Measurements from ENCODE around the gene CYFIP1.

GRCh38 chr15:22850055-22850454, 130.1 kb downstream of the CYFIP1 start:
- no peak for TF ChIP-seq CTCF (IDR thresholded peaks at IDR 0.05; ENCODE audit: insufficient read depth, low read length)
- no peak for TF ChIP-seq REST (IDR thresholded peaks at IDR 0.05; ENCODE audit: insufficient replicate concordance, low read depth)
- TF ChIP-seq GABPA (IDR thresholded peaks at IDR 0.05; ENCODE audit: low read depth): no peak
- no peak for TF ChIP-seq POLR2AphosphoS5 (IDR thresholded peaks at IDR 0.05; ENCODE audit: low read depth)
- no peak for TF ChIP-seq SPI1 (IDR thresholded peaks at IDR 0.05; ENCODE audit: borderline replicate concordance, low read depth)

Data from HL-60 (cell line).